GM19468 (cell line): ENCODE results near the gene MICAL1.

Experiments
- ATAC-seq: cut with Tn5 transposase; IDR thresholded peaks from one replicate; pipeline ENCODE4 v1.9.1; 2021; ENCODE audit warnings: mild to moderate bottlenecking, moderate library complexity, moderate number of reproducible peaks; ENCODE audit not compliant: unreplicated experiment; ENCODE audit errors: extremely low read depth

The MICAL1 gene

GRCh38 chr6:109456710-109457561 lies 1.4 kb upstream of the MICAL1 start:
- ATAC-seq, result no peak

DNA sequence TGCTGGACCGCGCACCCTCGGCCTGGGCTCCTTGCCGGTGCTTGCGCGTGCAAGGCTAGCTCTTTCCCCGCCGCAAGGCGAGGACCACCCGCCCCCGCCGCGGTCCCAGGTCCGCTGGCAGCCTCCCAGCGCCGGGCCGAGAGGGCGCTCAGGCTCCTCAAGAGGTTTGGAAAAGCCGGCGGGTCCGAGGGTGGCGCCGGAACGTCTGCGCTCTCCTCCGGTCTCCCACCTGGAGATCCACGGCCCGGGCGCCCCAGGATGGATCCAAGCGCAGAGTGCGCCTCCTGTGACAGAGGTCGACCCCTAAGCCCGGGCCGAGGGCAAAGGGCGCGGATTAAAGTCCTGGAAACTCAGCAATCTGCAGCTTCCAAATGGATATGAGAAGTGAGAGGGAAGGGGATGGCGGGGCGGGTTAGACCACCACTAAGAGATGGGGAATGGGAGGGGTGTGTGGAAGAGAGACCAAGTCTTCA lies 575 bp upstream of the MICAL1 start:
- ATAC-seq, result no peak

- ATAC-seq, result no peak
These were observed 806 bp downstream of the MICAL1 start for GRCh38 chr6:109454496-109455436.

GRCh38 chr6:109453594-109454495 lies 1.7 kb downstream of the MICAL1 start:
- no peak for ATAC-seq

GRCh38 chr6:109453156-109453555 lies 2.4 kb downstream of the MICAL1 start:
- ATAC-seq, result no peak

DNA sequence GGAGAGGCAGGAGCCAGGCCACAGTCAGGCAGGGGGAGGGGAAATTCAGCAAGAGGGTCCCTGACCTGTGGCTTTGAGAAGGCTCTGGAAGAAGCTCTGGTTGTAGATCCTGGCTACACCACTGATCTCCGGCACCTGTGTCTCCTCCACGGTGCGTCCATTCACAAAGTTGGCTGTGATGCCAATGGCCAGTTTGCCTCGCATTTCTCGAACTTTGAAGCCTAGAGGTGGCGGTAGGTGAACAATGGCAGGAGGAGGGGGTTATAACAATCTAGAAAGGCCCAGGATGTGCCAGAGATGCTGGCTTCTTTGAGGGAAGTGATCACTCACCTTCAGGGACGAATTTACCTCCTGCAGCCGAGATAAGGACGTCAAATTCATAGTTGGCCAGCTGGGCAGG lies 3.4 kb downstream of the MICAL1 start:
- no peak for ATAC-seq

- no peak for ATAC-seq
These were observed 4.2 kb downstream of the MICAL1 start for GRCh38 chr6:109451376-109451775.

DNA sequence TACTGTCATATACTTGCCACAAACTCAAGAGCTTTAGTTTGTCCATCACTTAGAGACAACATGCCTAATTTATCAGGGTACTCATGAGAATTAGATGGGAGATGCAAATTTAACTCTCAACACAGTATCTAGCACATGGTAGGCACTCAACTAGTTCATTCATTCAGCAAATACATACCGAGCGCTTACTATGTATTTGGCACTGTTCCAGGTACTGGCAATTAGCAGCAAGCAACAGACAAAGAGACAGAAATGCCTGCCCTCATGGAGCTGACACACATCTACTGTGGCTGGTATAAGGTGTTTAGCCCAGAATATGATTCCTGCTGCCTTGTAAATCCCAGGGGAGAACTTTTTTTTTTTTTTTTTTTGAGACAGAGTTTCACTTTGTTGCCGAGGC lies 4.8 kb downstream of the MICAL1 start:
- ATAC-seq, result no peak

- ATAC-seq, result no peak
These were observed 5.5 kb downstream of the MICAL1 start for GRCh38 chr6:109449795-109450673.

DNA sequence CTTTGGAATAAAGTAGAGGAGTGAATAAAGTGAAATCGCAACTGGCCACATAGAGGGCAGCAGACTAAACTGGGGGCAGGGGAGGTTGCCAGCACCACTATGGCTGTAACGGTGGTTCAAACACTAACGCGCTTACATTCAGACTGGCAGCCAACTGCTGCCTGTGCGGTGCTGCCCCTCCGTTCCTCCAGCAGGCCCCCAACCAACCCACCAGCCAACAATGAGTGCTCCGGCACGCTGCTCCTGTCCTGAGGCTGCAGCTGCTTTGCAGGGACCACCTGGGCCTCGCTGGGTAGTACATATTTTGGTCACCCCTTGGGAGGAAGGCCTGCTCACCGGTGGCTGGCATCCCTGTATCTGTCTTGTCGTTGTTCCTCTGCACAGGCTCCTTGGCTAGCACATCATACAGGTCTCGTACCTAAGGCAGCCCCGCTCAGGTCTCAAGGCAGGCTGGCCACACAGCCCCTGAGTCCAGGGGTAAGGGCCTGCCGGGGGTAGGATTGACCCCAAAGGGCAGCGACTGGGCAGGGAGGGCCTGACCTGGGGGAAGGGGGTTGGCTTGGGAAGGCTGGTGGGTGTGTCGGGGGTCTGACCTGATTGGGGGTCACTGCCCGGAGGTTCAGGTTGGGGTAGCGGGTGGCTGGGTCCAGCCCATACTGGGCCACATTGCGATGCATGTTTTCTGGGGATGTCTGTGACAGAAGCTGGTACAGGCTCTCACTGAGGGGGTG lies 6.3 kb downstream of the MICAL1 start:
- ATAC-seq, result no peak

- no peak for ATAC-seq
These were observed 7.0 kb downstream of the MICAL1 start for GRCh38 chr6:109448615-109449014.

DNA sequence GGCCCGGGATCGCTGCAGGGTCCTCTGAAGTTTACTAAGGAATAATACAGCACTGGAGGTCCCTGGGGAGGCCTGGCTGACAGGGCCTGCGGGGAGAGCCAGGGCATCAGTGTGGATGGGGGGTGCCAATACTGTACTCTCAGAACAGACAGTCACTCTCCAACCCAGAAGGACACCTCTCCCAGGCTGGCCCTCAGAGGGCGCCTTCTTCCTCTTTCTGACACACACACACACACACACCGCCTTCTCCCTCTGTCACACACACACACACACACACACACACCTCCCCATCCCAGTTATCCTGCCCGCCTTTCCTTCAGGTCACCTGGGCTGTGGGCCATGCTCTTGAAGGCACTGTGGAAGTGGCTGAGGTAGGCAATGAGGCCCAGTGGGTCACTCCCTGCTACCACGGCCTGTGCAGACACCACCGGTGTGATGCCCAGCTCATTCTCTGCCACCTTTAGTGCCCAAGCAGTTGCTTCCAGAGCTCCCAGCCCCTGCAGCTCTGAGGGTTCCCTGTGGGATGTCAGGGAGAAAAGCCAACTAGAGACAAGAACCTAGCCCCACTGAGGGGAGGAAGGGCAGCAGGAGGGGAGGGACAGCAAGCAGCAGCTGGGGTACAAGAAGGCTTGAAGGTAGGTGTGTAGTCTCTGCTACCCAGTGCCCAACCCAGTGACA lies 7.6 kb downstream of the MICAL1 start:
- no peak for ATAC-seq

GRCh38 chr6:109447087-109447486 lies 8.5 kb downstream of the MICAL1 start:
- ATAC-seq, result no peak

GRCh38 chr6:109446541-109446940 lies 9.0 kb downstream of the MICAL1 start:
- no peak for ATAC-seq

- no peak for ATAC-seq
These were observed 9.5 kb downstream of the MICAL1 start for GRCh38 chr6:109446072-109446471.

DNA sequence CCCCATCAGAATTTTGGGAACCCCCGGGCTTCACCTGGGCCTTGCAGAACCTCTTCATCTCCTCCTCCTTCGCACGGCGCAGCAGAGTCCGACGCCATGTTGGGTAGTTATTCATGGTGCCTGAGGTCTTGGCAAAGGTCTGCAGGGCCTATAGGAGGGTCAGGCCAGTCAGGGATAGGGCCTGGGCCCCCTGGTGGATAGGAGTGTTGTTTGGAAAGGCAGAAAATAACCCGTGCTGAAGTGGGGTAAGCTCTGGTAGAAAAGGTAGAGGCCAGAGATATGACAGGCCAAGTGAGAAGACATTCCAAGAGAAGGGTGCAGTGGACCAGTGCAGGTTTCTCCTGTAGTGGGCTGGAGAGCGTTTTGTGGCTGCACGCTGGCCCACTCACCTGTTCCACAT lies 10.2 kb downstream of the MICAL1 start:
- ATAC-seq, result no peak

- ATAC-seq, result no peak
These were observed 12.1 kb downstream of the MICAL1 start for GRCh38 chr6:109443425-109443950.
